MCF 10A (cell line): ENCODE data around the gene P2RY6. TPM values are rescaled to one million over a fixed set of nuclear protein-coding genes. Genes with fewer than 3 reads are reported as not detected.

ENCODE experiments used
- BruUV-seq: library from RNA; stranded (reverse); fragments of 400-500 nt; replicated peaks from 2 replicates; lab custom pipeline; 2021; lab: Mats Ljungman, UMichigan
- CTCF ChIA-PET: fragments of 300-600 bp; sonication (Branson Sonifier 250); formaldehyde crosslinking; extraction: SDS; loops from one replicate; lab custom pipeline; 2021; ENCODE audit warnings: antibody characterized with exemption, inconsistent platforms; lab: Yijun Ruan, JAX
- POLR2A ChIA-PET: fragments of 300-600, 350-650 bp; sonication (Branson Sonifier 250); formaldehyde crosslinking; extraction: SDS; loops from one replicate; lab custom pipeline; 2020; ENCODE audit warnings: antibody characterized with exemption, inconsistent platforms; lab: Yijun Ruan, JAX
- DNase-seq: peaks from one replicate; pipeline ENCODE4 v3.0.0-alpha.2; 2018; ENCODE audit not compliant: unreplicated experiment
- H3K27ac Mint-ChIP-seq: one replicate; pipeline ENCODE4 v1.8.0; 2022; ENCODE audit warnings: mild to moderate bottlenecking, low read depth, mixed read lengths; ENCODE audit not compliant: unreplicated experiment
- H3K27me3 Mint-ChIP-seq: one replicate; pipeline ENCODE4 v1.8.0; 2022; ENCODE audit warnings: mixed read lengths; ENCODE audit not compliant: insufficient read depth, unreplicated experiment
- H3K36me3 Mint-ChIP-seq: one replicate; pipeline ENCODE4 v1.8.0; 2022; ENCODE audit warnings: mild to moderate bottlenecking, moderate library complexity, mixed read lengths; ENCODE audit not compliant: insufficient read depth, unreplicated experiment
- H3K4me1 Mint-ChIP-seq: one replicate; pipeline ENCODE4 v1.8.0; 2022; ENCODE audit warnings: mixed read lengths; ENCODE audit not compliant: insufficient read depth, unreplicated experiment
- H3K4me3 Mint-ChIP-seq: one replicate; pipeline ENCODE4 v1.8.0; 2022; ENCODE audit warnings: mild to moderate bottlenecking, moderate library complexity, mixed read lengths; ENCODE audit not compliant: unreplicated experiment
- H3K9me3 Mint-ChIP-seq: one replicate; pipeline ENCODE4 v1.8.0; 2022; ENCODE audit warnings: mixed read lengths; ENCODE audit not compliant: unreplicated experiment
- CTCF ChIP-seq: fragments of 200-600 bp; IDR thresholded peaks from one replicate; pipeline ENCODE4 v1.8.0; 2022; ENCODE audit warnings: antibody characterized with exemption, mild to moderate bottlenecking; ENCODE audit not compliant: unreplicated experiment
- intact Hi-C: fragments of 100-400 bp; cut with micrococcal nuclease; formaldehyde crosslinking; loops from 2 replicates; pipeline ENCODE4 v1.14.1; 2022
- total RNA-seq: library from RNA; stranded (reverse); gene quantifications from 2 replicates; pipeline ENCODE4 v1.2.3, GENCODE V29; 2022

The P2RY6 gene
- total RNA-seq, 1 experiment from 2014 or later, result not detected

GRCh38 chr11:73267906-73268540 lies 4.1 kb upstream of the P2RY6 start:
- no peaks in the 10 kb centered on the region for H3K4me1 Mint-ChIP-seq
- intact Hi-C loops, result no loop called here
- H3K4me3 Mint-ChIP-seq, result no peak overlapping the region
- DNase-seq, result no peak
- no TSS peak for BruUV-seq
- no peaks in the 10 kb centered on the region for H3K36me3 Mint-ChIP-seq
- POLR2A ChIA-PET, result interaction anchor here (0.5 kb wide), 1 partner anchor 101 kb away, joined by 4 read pairs; no protein-coding TSS in a partner anchor
- no peak for TF ChIP-seq CTCF
- CTCF ChIA-PET, result interaction anchor here (0.6 to 1.1 kb wide), 2 partner anchors 34 to 411 kb away, joined by 3 to 6 read pairs; no protein-coding TSS in a partner anchor
- peaks cover 22% of the 10 kb centered on the region for H3K27me3 Mint-ChIP-seq
- H3K27ac Mint-ChIP-seq, result no peak overlapping the region
- H3K9me3 Mint-ChIP-seq, result no peaks in the 10 kb centered on the region

- Mint-ChIP-seq H3K27me3 (peaks cover 22% of the 10 kb centered on the region), H3K4me1 (no peaks in the 10 kb centered on the region), H3K9me3 (no peaks in the 10 kb centered on the region), H3K4me3 (no peak overlapping the region), H3K27ac (no peak overlapping the region), H3K36me3 (no peaks in the 10 kb centered on the region)
- CTCF ChIA-PET, result interaction anchor here (0.7 to 1.1 kb wide), 3 partner anchors 24 to 412 kb away, joined by 3 to 6 read pairs (median 4); no protein-coding TSS in a partner anchor
- no TSS peak for BruUV-seq
- intact Hi-C loops, result no loop called here
- TF ChIP-seq CTCF, result no peak
- POLR2A ChIA-PET, result no interaction called here
- no peak for DNase-seq
Observed at GRCh38 chr11:73268671-73269271, 3.4 kb upstream of the P2RY6 start.

GRCh38 chr11:73269459-73270015 lies 2.6 kb upstream of the P2RY6 start:
- no peak for TF ChIP-seq CTCF
- H3K27me3 Mint-ChIP-seq, result peaks cover 20% of the 10 kb centered on the region
- no peaks in the 10 kb centered on the region for H3K36me3 Mint-ChIP-seq
- DNase-seq, result no peak
- no peaks in the 10 kb centered on the region for H3K4me1 Mint-ChIP-seq
- no peak overlapping the region for H3K27ac Mint-ChIP-seq
- CTCF ChIA-PET, result interaction anchor here (0.6 to 1.3 kb wide), 3 partner anchors 13 to 182 kb away, joined by 3 to 4 read pairs (median 4); no protein-coding TSS in a partner anchor
- no TSS peak for BruUV-seq
- intact Hi-C loops, result no loop called here
- H3K4me3 Mint-ChIP-seq, result no peak overlapping the region
- POLR2A ChIA-PET, result no interaction called here
- no peaks in the 10 kb centered on the region for H3K9me3 Mint-ChIP-seq
